Parathyroid adenoma (tissue), 2 donors: Measurements from ENCODE around the gene CPNE4.

Source experiments
- H2AFZ ChIP-seq: fragments of 300-600 bp; sonication (generic); one replicate; pipeline ENCODE4 v1.7.0; 2017; ENCODE audit warnings: antibody characterized with exemption, mild to moderate bottlenecking
- H3K27ac ChIP-seq: fragments of 300-600 bp; sonication (generic); one replicate; pipeline ENCODE4 v1.7.0; 2017
- H3K27me3 ChIP-seq: fragments of 300-600 bp; sonication (generic); one replicate; pipeline ENCODE4 v1.7.0; 2017; ENCODE audit warnings: low read length; ENCODE audit not compliant: control insufficient read depth, insufficient read depth
- H3K36me3 ChIP-seq: fragments of 300-600 bp; sonication (generic); one replicate; pipeline ENCODE4 v1.7.0; 2017; ENCODE audit warnings: low read length; ENCODE audit not compliant: control insufficient read depth, insufficient read depth
- H3K4me1 ChIP-seq: fragments of 300-600 bp; sonication (generic); one replicate; pipeline ENCODE4 v1.7.0; 2017; ENCODE audit warnings: control low read depth
- H3K4me2 ChIP-seq: fragments of 300-600 bp; sonication (generic); one replicate; pipeline ENCODE4 v1.7.0; 2017; ENCODE audit warnings: low read length
- H3K4me3 ChIP-seq: fragments of 300-600 bp; sonication (generic); one replicate; pipeline ENCODE4 v1.7.0; 2017; ENCODE audit warnings: low read depth, low read length
- H3K79me2 ChIP-seq: fragments of 300-600 bp; sonication (generic); one replicate; pipeline ENCODE4 v1.7.0; 2017; ENCODE audit warnings: control low read depth
- H3K9ac ChIP-seq: fragments of 300-600 bp; sonication (generic); one replicate; pipeline ENCODE4 v1.7.0; 2017; ENCODE audit warnings: mild to moderate bottlenecking
- H3K9me3 ChIP-seq: fragments of 300-600 bp; sonication (generic); one replicate; pipeline ENCODE4 v1.7.0; 2017; ENCODE audit warnings: low read length; ENCODE audit not compliant: control insufficient read depth
- CTCF ChIP-seq: fragments of 300-600 bp; sonication (generic); IDR thresholded peaks from one replicate; pipeline ENCODE4 v1.7.0; 2017; ENCODE audit warnings: antibody characterized with exemption, mild to moderate bottlenecking
- donor health status: primary hyperparathyroidism.

Gene CPNE4

DNA sequence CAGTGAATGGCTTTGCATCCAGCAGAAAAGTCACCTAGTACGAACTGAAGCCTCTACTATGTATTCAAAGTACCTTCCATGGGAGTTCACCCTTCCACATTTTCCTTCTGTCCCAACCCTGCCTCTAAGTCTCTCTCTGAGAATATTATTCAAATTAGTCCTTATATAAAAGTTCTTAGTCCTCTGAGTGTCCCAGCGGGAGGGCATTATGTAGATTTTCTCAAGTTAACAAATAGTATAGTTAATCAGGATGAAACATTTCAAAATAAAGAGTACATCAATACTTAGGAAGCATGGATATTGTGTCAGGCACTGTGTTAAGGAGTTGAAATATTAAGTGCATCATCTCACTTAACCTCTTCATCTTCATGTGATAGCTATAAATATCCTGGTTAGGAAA, 223.3 kb downstream of the CPNE4 start:
- H3K27ac ChIP-seq: no peak overlapping the region
- H2AFZ ChIP-seq: no peak overlapping the region
- H3K36me3 ChIP-seq: no peaks in the 10 kb centered on the region
- no peak overlapping the region for H3K4me2 ChIP-seq
- H3K9me3 ChIP-seq: no peaks in the 10 kb centered on the region
- no peak overlapping the region for H3K4me3 ChIP-seq
- H3K9ac ChIP-seq: no peak overlapping the region
- H3K4me1 ChIP-seq: no peaks in the 10 kb centered on the region
- no peaks in the 10 kb centered on the region for H3K27me3 ChIP-seq
- H3K79me2 ChIP-seq: no peaks in the 10 kb centered on the region
- TF ChIP-seq CTCF: no peak

- TF ChIP-seq CTCF: no peak
- Histone ChIP-seq H3K4me3 (no peak overlapping the region), H3K4me2 (no peak overlapping the region), H3K79me2 (no peaks in the 10 kb centered on the region), H3K9me3 (no peaks in the 10 kb centered on the region), H3K36me3 (no peaks in the 10 kb centered on the region), H3K27ac (no peak overlapping the region), H2AFZ (no peak overlapping the region), H3K4me1 (no peaks in the 10 kb centered on the region), H3K27me3 (no peaks in the 10 kb centered on the region), H3K9ac (no peak overlapping the region)
These were observed 227.0 kb downstream of the CPNE4 start for GRCh38 chr3:131807822-131808221.

- TF ChIP-seq CTCF: no peak
- H3K27ac ChIP-seq: no peak overlapping the region
- H3K9ac ChIP-seq: no peak overlapping the region
- H3K79me2 ChIP-seq: no peaks in the 10 kb centered on the region
- H2AFZ ChIP-seq: no peak overlapping the region
- H3K27me3 ChIP-seq: no peaks in the 10 kb centered on the region
- no peaks in the 10 kb centered on the region for H3K9me3 ChIP-seq
- H3K36me3 ChIP-seq: no peaks in the 10 kb centered on the region
- no peaks in the 10 kb centered on the region for H3K4me1 ChIP-seq
- no peak overlapping the region for H3K4me3 ChIP-seq
- no peak overlapping the region for H3K4me2 ChIP-seq
These were observed 228.1 kb downstream of the CPNE4 start for GRCh38 chr3:131806736-131807135.

- no peak overlapping the region for H3K4me3 ChIP-seq
- no peaks in the 10 kb centered on the region for H3K79me2 ChIP-seq
- no peaks in the 10 kb centered on the region for H3K4me1 ChIP-seq
- H3K27ac ChIP-seq: no peak overlapping the region
- H3K9ac ChIP-seq: no peak overlapping the region
- H3K27me3 ChIP-seq: no peaks in the 10 kb centered on the region
- TF ChIP-seq CTCF: no peak
- H3K36me3 ChIP-seq: no peaks in the 10 kb centered on the region
- no peak overlapping the region for H3K4me2 ChIP-seq
- no peaks in the 10 kb centered on the region for H3K9me3 ChIP-seq
- H2AFZ ChIP-seq: no peak overlapping the region
These were observed 230.2 kb downstream of the CPNE4 start for GRCh38 chr3:131804565-131805133.

DNA sequence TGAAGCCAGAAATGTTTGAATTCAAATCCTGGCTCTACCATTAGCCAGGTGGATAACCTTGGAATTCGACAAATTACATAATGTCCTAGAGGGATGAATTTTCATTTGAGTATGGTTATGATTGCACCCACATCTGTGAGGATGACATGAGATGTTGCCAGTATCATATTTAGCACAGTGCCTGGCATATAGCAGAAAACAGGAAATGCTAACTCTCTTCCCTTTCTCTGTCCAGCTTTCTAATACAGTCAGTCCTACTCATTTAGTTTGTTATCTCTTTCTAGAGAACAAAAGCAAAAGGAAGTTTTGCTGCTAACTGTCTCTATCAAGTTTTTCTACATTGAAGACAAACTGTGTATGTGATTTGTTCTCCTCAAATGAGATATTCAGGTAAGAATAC, 231.7 kb downstream of the CPNE4 start:
- Histone ChIP-seq H3K36me3 (no peaks in the 10 kb centered on the region), H3K27me3 (no peaks in the 10 kb centered on the region), H3K9me3 (no peaks in the 10 kb centered on the region), H3K9ac (no peak overlapping the region), H3K79me2 (no peaks in the 10 kb centered on the region), H3K27ac (no peak overlapping the region), H3K4me2 (no peak overlapping the region), H3K4me3 (no peak overlapping the region), H2AFZ (no peak overlapping the region), H3K4me1 (no peaks in the 10 kb centered on the region)
- no peak for TF ChIP-seq CTCF
